HL-60 (cell line): ENCODE data around the gene KXD1.
A peak's percentile ranks its signal among the peaks of the same experiment; 100 is the strongest.

ENCODE experiments used
- DNase-seq, 2 experiments: peaks; one replicate each; pipeline ENCODE4 v3.0.0-alpha.2; 2010 to 2020; ENCODE audit warnings: low read depth in 1 of 2, low spot score in 1 of 2
- H3K27ac ChIP-seq: fragments of 250-450 bp; sonication (Bioruptor Pico); replicated peaks from 2 replicates; pipeline ENCODE4 v1.5.1; 2020; ENCODE audit warnings: mild to moderate bottlenecking, moderate library complexity
- H3K27me3 ChIP-seq: fragments of 250-450 bp; sonication (Bioruptor Pico); 2 replicates; pipeline ENCODE4 v1.5.1; 2021; ENCODE audit warnings: mild to moderate bottlenecking, moderate library complexity; ENCODE audit not compliant: insufficient read depth, poor library complexity, severe bottlenecking
- H3K4me3 ChIP-seq: replicated peaks from 2 replicates; pipeline ENCODE4 v1.5.1; 2011; ENCODE audit warnings: mild to moderate bottlenecking, control low read depth, low read length; ENCODE audit not compliant: insufficient read depth
- GABPA ChIP-seq: IDR thresholded peaks from 2 replicates; pipeline ENCODE4 v1.6.1; 2012; ENCODE audit warnings: low read depth
- POLR2AphosphoS5 ChIP-seq: IDR thresholded peaks from 2 replicates; pipeline ENCODE4 v1.6.1; 2012; ENCODE audit warnings: low read depth
- SPI1 ChIP-seq: IDR thresholded peaks from 2 replicates; pipeline ENCODE4 v1.6.1; 2012; ENCODE audit warnings: low read depth, mild to moderate bottlenecking, borderline replicate concordance
- TF ChIP-seq, protein P1 (sequence below): IDR thresholded peaks from 2 replicates; pipeline ENCODE4 v1.6.1; 2012; ENCODE audit warnings: low read depth; ENCODE audit not compliant: insufficient replicate concordance
- TF ChIP-seq, protein P2 (sequence below): IDR thresholded peaks from one replicate; pipeline ENCODE4 v1.5.1; 2011; ENCODE audit warnings: low read length, control low read depth, inconsistent platforms; ENCODE audit not compliant: insufficient read depth

The KXD1 gene

GRCh38 chr19:18587962-18588610 is 30.4 kb downstream of the KXD1 start:
- Histone ChIP-seq H3K27ac (peak overlapping the region; percentile 82), H3K27me3 (no peaks in the 10 kb centered on the region), H3K4me3 (peak overlapping the region; percentile 73)
- no peak for DNase-seq
- TF ChIP-seq, protein P1, sequence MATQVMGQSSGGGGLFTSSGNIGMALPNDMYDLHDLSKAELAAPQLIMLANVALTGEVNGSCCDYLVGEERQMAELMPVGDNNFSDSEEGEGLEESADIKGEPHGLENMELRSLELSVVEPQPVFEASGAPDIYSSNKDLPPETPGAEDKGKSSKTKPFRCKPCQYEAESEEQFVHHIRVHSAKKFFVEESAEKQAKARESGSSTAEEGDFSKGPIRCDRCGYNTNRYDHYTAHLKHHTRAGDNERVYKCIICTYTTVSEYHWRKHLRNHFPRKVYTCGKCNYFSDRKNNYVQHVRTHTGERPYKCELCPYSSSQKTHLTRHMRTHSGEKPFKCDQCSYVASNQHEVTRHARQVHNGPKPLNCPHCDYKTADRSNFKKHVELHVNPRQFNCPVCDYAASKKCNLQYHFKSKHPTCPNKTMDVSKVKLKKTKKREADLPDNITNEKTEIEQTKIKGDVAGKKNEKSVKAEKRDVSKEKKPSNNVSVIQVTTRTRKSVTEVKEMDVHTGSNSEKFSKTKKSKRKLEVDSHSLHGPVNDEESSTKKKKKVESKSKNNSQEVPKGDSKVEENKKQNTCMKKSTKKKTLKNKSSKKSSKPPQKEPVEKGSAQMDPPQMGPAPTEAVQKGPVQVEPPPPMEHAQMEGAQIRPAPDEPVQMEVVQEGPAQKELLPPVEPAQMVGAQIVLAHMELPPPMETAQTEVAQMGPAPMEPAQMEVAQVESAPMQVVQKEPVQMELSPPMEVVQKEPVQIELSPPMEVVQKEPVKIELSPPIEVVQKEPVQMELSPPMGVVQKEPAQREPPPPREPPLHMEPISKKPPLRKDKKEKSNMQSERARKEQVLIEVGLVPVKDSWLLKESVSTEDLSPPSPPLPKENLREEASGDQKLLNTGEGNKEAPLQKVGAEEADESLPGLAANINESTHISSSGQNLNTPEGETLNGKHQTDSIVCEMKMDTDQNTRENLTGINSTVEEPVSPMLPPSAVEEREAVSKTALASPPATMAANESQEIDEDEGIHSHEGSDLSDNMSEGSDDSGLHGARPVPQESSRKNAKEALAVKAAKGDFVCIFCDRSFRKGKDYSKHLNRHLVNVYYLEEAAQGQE: no peak
- no peak for TF ChIP-seq GABPA
- TF ChIP-seq, protein P2, sequence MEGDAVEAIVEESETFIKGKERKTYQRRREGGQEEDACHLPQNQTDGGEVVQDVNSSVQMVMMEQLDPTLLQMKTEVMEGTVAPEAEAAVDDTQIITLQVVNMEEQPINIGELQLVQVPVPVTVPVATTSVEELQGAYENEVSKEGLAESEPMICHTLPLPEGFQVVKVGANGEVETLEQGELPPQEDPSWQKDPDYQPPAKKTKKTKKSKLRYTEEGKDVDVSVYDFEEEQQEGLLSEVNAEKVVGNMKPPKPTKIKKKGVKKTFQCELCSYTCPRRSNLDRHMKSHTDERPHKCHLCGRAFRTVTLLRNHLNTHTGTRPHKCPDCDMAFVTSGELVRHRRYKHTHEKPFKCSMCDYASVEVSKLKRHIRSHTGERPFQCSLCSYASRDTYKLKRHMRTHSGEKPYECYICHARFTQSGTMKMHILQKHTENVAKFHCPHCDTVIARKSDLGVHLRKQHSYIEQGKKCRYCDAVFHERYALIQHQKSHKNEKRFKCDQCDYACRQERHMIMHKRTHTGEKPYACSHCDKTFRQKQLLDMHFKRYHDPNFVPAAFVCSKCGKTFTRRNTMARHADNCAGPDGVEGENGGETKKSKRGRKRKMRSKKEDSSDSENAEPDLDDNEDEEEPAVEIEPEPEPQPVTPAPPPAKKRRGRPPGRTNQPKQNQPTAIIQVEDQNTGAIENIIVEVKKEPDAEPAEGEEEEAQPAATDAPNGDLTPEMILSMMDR: no peak

DNA sequence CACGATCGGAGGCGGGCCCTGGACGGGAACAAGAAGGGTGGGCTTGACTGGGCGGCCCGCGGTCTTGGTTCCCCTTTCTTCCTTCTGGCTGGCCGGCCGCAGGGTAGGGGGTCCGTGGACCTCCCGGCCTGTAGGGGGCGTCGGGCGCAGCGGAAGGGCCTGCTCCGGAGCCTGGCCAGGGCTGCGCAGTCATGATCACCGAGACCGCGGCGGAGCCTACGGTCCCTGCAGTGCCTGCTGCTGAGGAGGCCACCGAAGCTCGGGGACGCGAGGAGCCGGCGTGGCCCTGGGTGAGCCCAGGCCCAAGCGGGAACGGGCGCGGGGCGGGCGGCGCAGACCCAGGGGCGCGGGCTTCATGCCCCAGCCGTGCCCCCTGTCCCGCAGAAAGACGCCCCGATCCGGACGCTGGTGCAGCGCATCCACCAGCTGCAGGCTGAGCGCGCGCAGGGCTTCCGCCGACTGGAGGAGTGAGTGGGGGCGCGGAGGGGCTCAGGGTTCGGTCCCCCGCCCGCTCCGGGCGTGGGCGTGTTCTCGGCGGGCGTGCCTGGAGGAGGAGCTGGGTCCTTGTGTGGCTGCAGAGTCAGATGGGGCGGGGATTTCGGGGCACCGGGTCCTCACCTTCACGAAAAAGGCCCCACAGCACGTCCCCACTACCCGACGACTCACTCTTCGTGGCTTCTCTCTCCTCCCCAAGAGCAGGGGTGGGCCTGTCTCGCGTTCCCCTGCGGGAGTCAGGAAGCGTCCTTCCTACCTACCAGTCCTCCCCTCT is 31.1 kb downstream of the KXD1 start, which contains the start of gene REX1BD:
Gene REX1BD (plus strand): TSS at position 188 of the 769 bp plus-strand sequence. CDS start 4 bp downstream, at position 192.
- peak; percentile 91 to 92 for DNase-seq
- H3K4me3 ChIP-seq: peak within 1 kb of the TSS; percentile 73
- H3K27me3 ChIP-seq: no peaks in the 10 kb centered on the region
- TF ChIP-seq, protein P1: peak; percentile 29
- TF ChIP-seq, protein P2: peak; percentile 53
- TF ChIP-seq GABPA (peak; percentile 51; the same call in 1 of the 2 replicates), POLR2AphosphoS5 (peak; percentile 85), SPI1 (peak; percentile 33; the same call in 1 of the 2 replicates)
- H3K27ac ChIP-seq: peak within 1 kb of the TSS; percentile 82

GRCh38 chr19:18589380-18590272 is 32.0 kb downstream of the KXD1 start:
- no peak for TF ChIP-seq POLR2AphosphoS5
- TF ChIP-seq GABPA: no peak
- TF ChIP-seq, protein P2: no peak
- TF ChIP-seq, protein P1: no peak
- TF ChIP-seq SPI1: no peak
- H3K27me3 ChIP-seq: peaks cover under 1% of the 10 kb centered on the region
- DNase-seq: peak in 1 of 2 experiments; percentile 74
- H3K27ac ChIP-seq: peak overlapping the region; percentile 82
- H3K4me3 ChIP-seq: peak overlapping the region; percentile 73
